Activated gamma-delta T cell treated with Interleukin-2 at 50 U/mL for 16 hours (primary cell): ENCODE results near the gene TTC4.

Experiments
- DNase-seq: peaks from one replicate; pipeline ENCODE4 v3.0.0-alpha.2; 2020

Gene TTC4

GRCh38 chr1:54706419-54706818 lies 9.2 kb upstream of the TTC4 start:
- DNase-seq = no peak

- DNase-seq = no peak
Measured at GRCh38 chr1:54708385-54708784, 7.3 kb upstream of the TTC4 start.

- no peak for DNase-seq
Measured at GRCh38 chr1:54709547-54710292, 5.9 kb upstream of the TTC4 start.

- DNase-seq = no peak
Measured at GRCh38 chr1:54710434-54710833, 5.2 kb upstream of the TTC4 start.

- DNase-seq = no peak
Measured at GRCh38 chr1:54710841-54711240, 4.8 kb upstream of the TTC4 start.

- no peak for DNase-seq
Measured at GRCh38 chr1:54711536-54711935, 4.1 kb upstream of the TTC4 start.

- DNase-seq = no peak
Measured at GRCh38 chr1:54714881-54715492, 674 bp upstream of the TTC4 start.

GRCh38 chr1:54716299-54717047 lies 812 bp downstream of the TTC4 start:
- DNase-seq = no peak

GRCh38 chr1:54721719-54722118 lies 6.1 kb downstream of the TTC4 start:
- no peak for DNase-seq

- no peak for DNase-seq
Measured at GRCh38 chr1:54723985-54724384, 8.3 kb downstream of the TTC4 start.

GRCh38 chr1:54724771-54725170 lies 9.1 kb downstream of the TTC4 start:
- no peak for DNase-seq

GRCh38 chr1:54728027-54728426 lies 12.4 kb downstream of the TTC4 start:
- no peak for DNase-seq

GRCh38 chr1:54736685-54737084 lies 21.0 kb downstream of the TTC4 start:
- no peak for DNase-seq

GRCh38 chr1:54738244-54738643 lies 22.6 kb downstream of the TTC4 start:
- DNase-seq = no peak

GRCh38 chr1:54741531-54741930 lies 25.9 kb downstream of the TTC4 start:
- no peak for DNase-seq

- no peak for DNase-seq
Measured at GRCh38 chr1:54742282-54742681, 26.6 kb downstream of the TTC4 start.

- no peak for DNase-seq
Measured at GRCh38 chr1:54743416-54744226, 28.0 kb downstream of the TTC4 start.

- no peak for DNase-seq
Measured at GRCh38 chr1:54744696-54745095, 29.0 kb downstream of the TTC4 start.

- no peak for DNase-seq
Measured at GRCh38 chr1:54745274-54745673, 29.6 kb downstream of the TTC4 start.

- no peak for DNase-seq
Measured at GRCh38 chr1:54745864-54746263, 30.2 kb downstream of the TTC4 start.

- DNase-seq = no peak
Measured at GRCh38 chr1:54748094-54748835, 32.6 kb downstream of the TTC4 start.

GRCh38 chr1:54750596-54750995 lies 34.9 kb downstream of the TTC4 start:
- DNase-seq = no peak
